Trophoblast cell (in vitro differentiated cells and primary cell): ENCODE data around the gene ACBD7.

Experiments used
- DNase-seq, 2 donors: peaks; one replicate each; pipeline ENCODE4 v3.0.0-alpha.2; 2016
- H2AFZ ChIP-seq: 2 replicates; pipeline ENCODE4 v1.6.1; 2013; ENCODE audit warnings: low read length, moderate library complexity, mild to moderate bottlenecking; ENCODE audit not compliant: insufficient read depth, poor library complexity
- H2AK5ac ChIP-seq: 2 replicates; pipeline ENCODE4 v1.6.1; 2013; ENCODE audit warnings: mild to moderate bottlenecking, low read length
- H2BK120ac ChIP-seq: 2 replicates; pipeline ENCODE4 v1.6.1; 2013; ENCODE audit warnings: low read length, mild to moderate bottlenecking, moderate library complexity; ENCODE audit not compliant: insufficient read depth, poor library complexity
- H2BK12ac ChIP-seq: 2 replicates; pipeline ENCODE4 v1.6.1; 2013; ENCODE audit warnings: mild to moderate bottlenecking, low read length, moderate library complexity
- H2BK5ac ChIP-seq: 2 replicates; pipeline ENCODE4 v1.6.1; 2013; ENCODE audit warnings: low read length, low read depth, moderate library complexity, mild to moderate bottlenecking; ENCODE audit not compliant: poor library complexity
- H3K14ac ChIP-seq: 2 replicates; pipeline ENCODE4 v1.6.1; 2013; ENCODE audit warnings: mild to moderate bottlenecking, low read length
- H3K18ac ChIP-seq: 2 replicates; pipeline ENCODE4 v1.6.1; 2013; ENCODE audit warnings: mild to moderate bottlenecking, low read length
- H3K23ac ChIP-seq: 2 replicates; pipeline ENCODE4 v1.6.1; 2013; ENCODE audit warnings: low read length
- H3K27ac ChIP-seq: 2 replicates; pipeline ENCODE4 v1.5.1; 2013; ENCODE audit warnings: low read depth, mild to moderate bottlenecking, inconsistent platforms, low read length, moderate library complexity
- H3K27me3 ChIP-seq: 2 replicates; pipeline ENCODE4 v1.6.1; 2013; ENCODE audit warnings: inconsistent platforms, mild to moderate bottlenecking, low read length, moderate library complexity; ENCODE audit not compliant: insufficient read depth
- H3K36me3 ChIP-seq, 2 experiments: 1 replicate in 1 of 2; 2 replicates in 1 of 2; pipeline ENCODE4 v1.6.1; 2013; ENCODE audit warnings: low read length in 2 of 2, mild to moderate bottlenecking in 2 of 2, moderate library complexity in 1 of 2; ENCODE audit not compliant: insufficient read depth in 2 of 2, control insufficient read depth in 1 of 2
- H3K4ac ChIP-seq: 2 replicates; pipeline ENCODE4 v1.6.1; 2013; ENCODE audit warnings: low read depth, mild to moderate bottlenecking, low read length, moderate library complexity
- H3K4me1 ChIP-seq, 2 experiments: 1 replicate in 1 of 2; 2 replicates in 1 of 2; pipeline ENCODE4 v1.6.1; 2013; ENCODE audit warnings: low read length in 2 of 2, mild to moderate bottlenecking in 2 of 2, moderate library complexity in 1 of 2; ENCODE audit not compliant: insufficient read depth in 2 of 2, control insufficient read depth in 1 of 2
- H3K4me2 ChIP-seq: 2 replicates; pipeline ENCODE4 v1.6.1; 2013; ENCODE audit warnings: inconsistent platforms, mild to moderate bottlenecking, low read length, moderate library complexity
- H3K4me3 ChIP-seq: 2 replicates; pipeline ENCODE4 v1.5.1; 2013; ENCODE audit warnings: mild to moderate bottlenecking, low read depth, low read length, inconsistent platforms
- H3K79me1 ChIP-seq: one replicate; pipeline ENCODE4 v1.6.1; 2013; ENCODE audit warnings: low read length
- H3K79me2 ChIP-seq: 2 replicates; pipeline ENCODE4 v1.6.1; 2013; ENCODE audit warnings: low read length, mild to moderate bottlenecking; ENCODE audit not compliant: control insufficient read depth, insufficient read depth, poor library complexity
- H3K9ac ChIP-seq: 2 replicates; pipeline ENCODE4 v1.6.1; 2013; ENCODE audit warnings: mild to moderate bottlenecking, low read length
- H3K9me3 ChIP-seq: 2 replicates; pipeline ENCODE4 v1.6.1; 2013; ENCODE audit warnings: low read depth, mild to moderate bottlenecking, control low read depth, inconsistent platforms, low read length; ENCODE audit not compliant: insufficient read depth
- H4K12ac ChIP-seq: 2 replicates; pipeline ENCODE4 v1.6.1; 2013; ENCODE audit warnings: low read depth, mild to moderate bottlenecking, low read length, moderate library complexity
- H4K8ac ChIP-seq: 2 replicates; pipeline ENCODE4 v1.6.1; 2013; ENCODE audit warnings: low read depth, mild to moderate bottlenecking, low read length, moderate library complexity
- H4K91ac ChIP-seq: one replicate; pipeline ENCODE4 v1.6.1; 2013; ENCODE audit warnings: low read depth, mild to moderate bottlenecking, low read length, moderate library complexity
- WGBS: extraction: QIAGEN DNeasy Blood & Tissue Kit; methylation state at CpG from one replicate; pipeline ENCODE4 v1.1.7; 2013; ENCODE audit warnings: missing lambda C conversion rate; ENCODE audit not compliant: insufficient read length, insufficient coverage; ENCODE audit errors: extremely low coverage; 5-methylcytosine and 5-hydroxymethylcytosine counted together

The ACBD7 gene

DNA sequence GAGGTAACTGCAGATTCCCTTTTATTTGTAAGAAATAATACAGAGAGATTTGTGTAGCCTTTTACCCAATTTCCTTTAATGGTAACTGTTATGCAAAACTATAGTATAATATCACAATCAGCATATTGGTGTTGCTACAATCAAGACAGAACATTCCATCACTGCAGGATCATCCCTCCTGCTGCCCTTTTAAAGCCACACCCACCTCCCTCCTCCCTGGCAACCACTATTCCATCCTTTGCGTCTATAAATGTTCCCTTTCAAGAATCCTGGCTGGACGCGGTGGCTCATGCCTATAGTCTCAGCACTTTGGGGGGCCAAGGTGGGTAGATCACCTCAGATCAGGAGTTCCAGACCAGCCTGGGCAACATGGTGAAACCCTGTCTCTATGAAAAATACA, 13.2 kb downstream of the ACBD7 start:
- whole genome bisulfite sequencing = no CpG with 5 or more reads among the region's 3 CpGs
- Histone ChIP-seq H3K4me2 (no peak overlapping the region), H4K91ac (no peak overlapping the region), H3K18ac (no peak overlapping the region), H3K14ac (no peak overlapping the region), H3K27me3 (no peaks in the 10 kb centered on the region), H3K9ac (no peak overlapping the region), H3K9me3 (peaks cover 6% of the 10 kb centered on the region), H3K27ac (no peak overlapping the region), H2BK12ac (no peak overlapping the region), H2BK5ac (no peak overlapping the region), H3K79me2 (no peaks in the 10 kb centered on the region), H4K8ac (no peak overlapping the region), H3K23ac (no peak overlapping the region), H3K4me1 (no peaks in the 10 kb centered on the region), H3K36me3 (no peaks in the 10 kb centered on the region), H3K4me3 (no peak overlapping the region), H3K4ac (no peak overlapping the region), H3K79me1 (no peaks in the 10 kb centered on the region), H2AFZ (no peak overlapping the region), H2AK5ac (no peak overlapping the region), H2BK120ac (no peak overlapping the region), H4K12ac (no peak overlapping the region)
- no peak for DNase-seq

DNA sequence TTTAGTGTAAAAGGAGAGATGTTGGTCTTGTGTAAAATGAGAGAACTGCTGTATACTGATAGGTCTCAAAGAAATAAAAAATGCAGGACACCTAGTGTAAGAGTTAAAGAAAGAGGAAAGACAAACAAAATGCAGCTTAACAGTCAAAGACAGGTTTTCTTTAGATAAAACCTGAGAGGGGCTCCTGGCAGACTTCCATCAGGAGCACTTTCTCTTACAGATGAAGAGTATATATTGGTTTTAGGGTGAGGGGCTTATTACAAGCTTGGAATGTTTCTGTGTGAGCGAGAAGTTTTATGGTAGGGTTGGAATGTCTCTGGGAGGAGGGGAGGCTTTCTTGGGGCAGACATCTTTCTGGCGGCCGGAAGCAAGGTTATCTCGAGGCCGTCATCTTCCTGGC, 16.2 kb downstream of the ACBD7 start:
- WGBS = 100% methylated on average over 1 of the region's 5 CpGs
- Histone ChIP-seq H3K27ac (no peak overlapping the region), H3K18ac (no peak overlapping the region), H3K14ac (no peak overlapping the region), H3K36me3 (no peaks in the 10 kb centered on the region), H2BK120ac (no peak overlapping the region), H3K27me3 (no peaks in the 10 kb centered on the region), H2AFZ (no peak overlapping the region), H4K12ac (no peak overlapping the region), H3K4me1 (no peaks in the 10 kb centered on the region), H3K23ac (no peak overlapping the region), H2AK5ac (no peak overlapping the region), H2BK12ac (no peak overlapping the region), H3K9me3 (peaks cover 8% of the 10 kb centered on the region), H3K79me1 (no peaks in the 10 kb centered on the region), H3K9ac (no peak overlapping the region), H3K4ac (no peak overlapping the region), H4K8ac (no peak overlapping the region), H3K4me3 (no peak overlapping the region), H4K91ac (no peak overlapping the region), H3K4me2 (no peak overlapping the region), H2BK5ac (no peak overlapping the region), H3K79me2 (no peaks in the 10 kb centered on the region)
- DNase-seq = no peak

DNA sequence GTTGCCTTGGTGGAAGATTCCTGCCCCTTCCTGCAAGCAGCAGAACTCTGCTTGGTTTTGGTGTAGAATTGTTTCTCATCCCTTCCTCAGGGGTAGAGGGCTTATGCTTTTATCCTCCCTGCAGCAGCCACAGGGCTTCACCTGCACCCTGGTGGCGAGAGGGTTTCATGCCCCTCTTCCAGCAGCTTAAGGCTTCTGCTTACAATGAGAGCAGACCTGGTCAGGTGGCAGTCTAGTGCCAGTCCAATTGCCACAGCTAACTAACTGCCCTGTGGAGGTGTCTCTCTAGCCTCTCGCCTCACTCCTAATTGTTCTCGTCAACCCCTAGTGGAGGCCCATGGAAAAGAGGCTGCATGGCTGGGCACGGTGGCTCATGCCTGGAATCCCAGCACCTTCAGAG, 19.3 kb downstream of the ACBD7 start:
- Histone ChIP-seq H3K4me2 (no peak overlapping the region), H4K8ac (no peak overlapping the region), H3K27me3 (no peaks in the 10 kb centered on the region), H3K36me3 (no peaks in the 10 kb centered on the region), H3K18ac (no peak overlapping the region), H3K27ac (no peak overlapping the region), H2AK5ac (no peak overlapping the region), H2AFZ (no peak overlapping the region), H3K79me1 (no peaks in the 10 kb centered on the region), H2BK12ac (no peak overlapping the region), H4K12ac (no peak overlapping the region), H3K79me2 (no peaks in the 10 kb centered on the region), H4K91ac (no peak overlapping the region), H3K4ac (no peak overlapping the region), H3K23ac (no peak overlapping the region), H3K9ac (no peak overlapping the region), H2BK120ac (no peak overlapping the region), H3K4me1 (no peaks in the 10 kb centered on the region), H3K14ac (no peak overlapping the region), H3K4me3 (no peak overlapping the region), H2BK5ac (no peak overlapping the region), H3K9me3 (peaks cover 8% of the 10 kb centered on the region)
- DNase-seq = no peak
- WGBS = no CpG with 5 or more reads among the region's 4 CpGs

DNA sequence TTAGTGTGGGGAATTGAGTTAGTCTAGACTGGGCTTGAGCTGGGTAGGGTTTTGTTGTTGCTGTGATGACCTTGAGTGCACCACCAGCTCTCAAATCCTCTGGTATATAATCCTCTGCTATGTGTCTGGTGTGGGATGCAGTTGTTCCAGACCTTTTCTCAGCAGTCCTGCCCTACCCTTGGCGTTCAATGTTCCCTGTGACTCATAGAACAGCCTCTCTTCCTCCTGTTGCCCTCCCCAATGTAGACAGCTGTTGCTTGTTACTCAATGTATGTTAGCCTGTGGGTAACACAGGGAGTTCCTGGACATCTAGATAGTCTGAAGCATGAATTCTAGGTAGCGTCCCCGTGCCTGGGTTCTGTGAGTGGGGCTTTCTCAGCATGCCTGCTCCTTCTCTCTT, 19.8 kb downstream of the ACBD7 start:
- Histone ChIP-seq H3K27me3 (no peaks in the 10 kb centered on the region), H2BK12ac (no peak overlapping the region), H3K14ac (no peak overlapping the region), H3K4me3 (no peak overlapping the region), H4K91ac (no peak overlapping the region), H3K79me1 (no peaks in the 10 kb centered on the region), H3K4me1 (no peaks in the 10 kb centered on the region), H4K12ac (no peak overlapping the region), H2AK5ac (no peak overlapping the region), H3K27ac (no peak overlapping the region), H2BK5ac (no peak overlapping the region), H3K9me3 (peaks cover 6% of the 10 kb centered on the region), H2AFZ (no peak overlapping the region), H3K79me2 (no peaks in the 10 kb centered on the region), H3K36me3 (no peaks in the 10 kb centered on the region), H3K18ac (no peak overlapping the region), H3K4me2 (no peak overlapping the region), H4K8ac (no peak overlapping the region), H3K9ac (no peak overlapping the region), H3K23ac (no peak overlapping the region), H3K4ac (no peak overlapping the region), H2BK120ac (no peak overlapping the region)
- no peak for DNase-seq
- no CpG with 5 or more reads among the region's 3 CpGs for WGBS
